ENCODE results near the gene SYT5. TPM values are rescaled to one million over a fixed set of nuclear protein-coding genes. Genes with fewer than 3 reads are reported as not detected.

The SYT5 gene
- polyA plus RNA-seq, 3 donors, result not detected

DNA sequence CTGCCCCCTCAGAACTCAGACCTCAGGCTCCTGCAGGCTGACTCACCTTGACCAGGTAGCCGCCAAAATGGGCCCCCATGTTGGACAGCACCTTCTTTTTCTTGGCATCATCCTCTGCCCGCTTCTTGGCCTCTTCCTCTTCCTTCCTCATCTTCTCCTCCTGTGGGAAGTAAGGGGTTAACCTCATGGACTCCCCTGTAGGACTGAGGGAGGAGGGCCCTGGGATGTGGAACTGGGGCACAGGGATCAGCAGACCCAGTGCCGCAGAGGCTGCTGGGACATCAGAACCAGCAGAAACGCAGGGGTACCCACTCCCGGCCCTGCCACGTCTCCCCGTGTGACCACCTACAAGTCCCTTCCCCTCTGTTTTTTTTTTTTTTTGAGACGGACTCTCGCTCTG lies 42.2 kb downstream of the SYT5 start:
- Histone ChIP-seq H3K27me3 (ENCODE audit: control insufficient read depth in 2 of 2, insufficient read depth in 2 of 2, low read length in 2 of 2) (peaks cover 0 to 10% of the 10 kb centered on the region in 2 donors), H3K27ac (ENCODE audit: low read depth in 1 of 2, low read length in 2 of 2) (no peak overlapping the region), H3K36me3 (replicated peaks in 1 of 2; ENCODE audit: control insufficient read depth in 1 of 2, insufficient read depth in 2 of 2, low read length in 2 of 2) (no peaks in the 10 kb centered on the region), H3K4me1 (ENCODE audit: control insufficient read depth in 1 of 2, insufficient read depth in 2 of 2, low read length in 2 of 2) (peaks cover 4 to 6% of the 10 kb centered on the region in 2 donors), H3K79me2 (ENCODE audit: insufficient read depth, low read length) (no peaks in the 10 kb centered on the region), H4K20me1 (ENCODE audit: insufficient read depth, low read length) (no peaks in the 10 kb centered on the region), H3K4me2 (replicated peaks; ENCODE audit: extremely low read depth, low read length, poor library complexity, severe bottlenecking) (no peak overlapping the region), H3K9me3 (replicated peaks in 1 of 2; ENCODE audit: control insufficient read depth in 1 of 2, insufficient read depth in 1 of 2, low read length in 2 of 2) (no peaks in the 10 kb centered on the region), H2AFZ (ENCODE audit: insufficient read depth, low read depth, low read length, poor library complexity, severe bottlenecking) (no peak overlapping the region), H3K9ac (ENCODE audit: insufficient read depth, low read length, poor library complexity, severe bottlenecking) (no peak overlapping the region), H3K4me3 (replicated peaks in 1 of 3; ENCODE audit: low read depth in 2 of 3, low read length in 3 of 3) (no peak overlapping the region)
- Mint-ChIP-seq H3K36me3 (no peaks in the 10 kb centered on the region), H3K27ac (no peak overlapping the region), H3K4me3 (no peak overlapping the region), H3K27me3 (ENCODE audit: low read depth in 3 of 3) (peaks cover 41 to 46% (median 45%) of the 10 kb centered on the region in 3 donors), H3K9me3 (peaks cover 0 to 7% (median 0%) of the 10 kb centered on the region in 7 donors), H3K4me1 (peaks cover 13% of the 10 kb centered on the region)
- WGBS (ENCODE audit: insufficient coverage), result 75% methylated on average over 6 of the region's 9 CpGs
- no peak for DNase-seq
- intact Hi-C loops (cut with micrococcal nuclease), result no loop called here
- TF ChIP-seq, protein P1, sequence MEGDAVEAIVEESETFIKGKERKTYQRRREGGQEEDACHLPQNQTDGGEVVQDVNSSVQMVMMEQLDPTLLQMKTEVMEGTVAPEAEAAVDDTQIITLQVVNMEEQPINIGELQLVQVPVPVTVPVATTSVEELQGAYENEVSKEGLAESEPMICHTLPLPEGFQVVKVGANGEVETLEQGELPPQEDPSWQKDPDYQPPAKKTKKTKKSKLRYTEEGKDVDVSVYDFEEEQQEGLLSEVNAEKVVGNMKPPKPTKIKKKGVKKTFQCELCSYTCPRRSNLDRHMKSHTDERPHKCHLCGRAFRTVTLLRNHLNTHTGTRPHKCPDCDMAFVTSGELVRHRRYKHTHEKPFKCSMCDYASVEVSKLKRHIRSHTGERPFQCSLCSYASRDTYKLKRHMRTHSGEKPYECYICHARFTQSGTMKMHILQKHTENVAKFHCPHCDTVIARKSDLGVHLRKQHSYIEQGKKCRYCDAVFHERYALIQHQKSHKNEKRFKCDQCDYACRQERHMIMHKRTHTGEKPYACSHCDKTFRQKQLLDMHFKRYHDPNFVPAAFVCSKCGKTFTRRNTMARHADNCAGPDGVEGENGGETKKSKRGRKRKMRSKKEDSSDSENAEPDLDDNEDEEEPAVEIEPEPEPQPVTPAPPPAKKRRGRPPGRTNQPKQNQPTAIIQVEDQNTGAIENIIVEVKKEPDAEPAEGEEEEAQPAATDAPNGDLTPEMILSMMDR (IDR thresholded peaks at IDR 0.05), result no peak

DNA sequence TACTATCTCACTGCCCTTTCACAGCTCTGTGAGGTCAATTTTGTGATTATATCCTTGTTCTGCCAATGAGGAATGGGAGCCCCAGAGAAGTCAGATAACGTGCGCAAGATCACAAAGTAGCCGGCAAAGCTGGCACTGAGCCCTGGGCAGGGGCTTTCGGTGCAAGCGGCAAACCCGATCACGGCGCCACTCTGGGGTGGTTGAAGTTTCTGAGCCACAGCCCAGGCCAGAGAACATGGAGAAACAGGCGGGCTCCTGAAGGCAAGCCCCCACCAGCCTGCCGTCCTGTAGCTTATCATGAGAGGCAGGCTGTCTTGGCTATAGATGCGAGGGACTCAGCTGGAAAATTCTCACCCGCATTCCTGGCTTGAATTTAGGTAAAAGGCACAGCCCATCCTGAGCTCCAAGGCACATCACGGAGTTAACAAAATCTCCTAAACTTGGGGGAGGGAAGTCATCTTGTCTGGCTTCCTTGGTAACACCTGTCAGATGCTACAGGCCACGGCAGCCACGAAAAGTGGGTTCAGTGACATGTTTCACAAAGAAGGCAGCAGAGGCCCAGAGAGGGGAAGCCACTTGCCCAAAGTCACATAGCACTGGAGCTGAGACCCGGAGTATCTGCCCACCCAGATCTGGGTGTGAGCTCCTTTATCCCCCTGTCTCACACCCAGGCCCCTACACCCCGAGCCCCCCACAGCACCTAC lies 43.5 kb downstream of the SYT5 start:
- WGBS (ENCODE audit: insufficient coverage), result 87% methylated on average over 12 of the region's 17 CpGs
- Mint-ChIP-seq H3K4me1 (peaks cover 16% of the 10 kb centered on the region), H3K4me3 (no peak overlapping the region), H3K36me3 (no peaks in the 10 kb centered on the region), H3K27ac (no peak overlapping the region), H3K27me3 (ENCODE audit: low read depth in 3 of 3) (peaks cover 38 to 46% (median 42%) of the 10 kb centered on the region in 3 donors), H3K9me3 (peaks cover 0 to 4% (median 0%) of the 10 kb centered on the region in 7 donors)
- H3K4me1 ChIP-seq (ENCODE audit: control insufficient read depth in 1 of 2, insufficient read depth in 2 of 2, low read length in 2 of 2), result peaks cover 4 to 6% of the 10 kb centered on the region in 2 donors
- no peaks in the 10 kb centered on the region for H3K79me2 ChIP-seq (ENCODE audit: insufficient read depth, low read length)
- H3K27me3 ChIP-seq (ENCODE audit: control insufficient read depth in 2 of 2, insufficient read depth in 2 of 2, low read length in 2 of 2), result peaks cover 0 to 11% of the 10 kb centered on the region in 2 donors
- H3K27ac ChIP-seq (ENCODE audit: low read depth in 1 of 2, low read length in 2 of 2), result no peak overlapping the region
- no peaks in the 10 kb centered on the region for H3K9me3 ChIP-seq (replicated peaks in 1 of 2; ENCODE audit: control insufficient read depth in 1 of 2, insufficient read depth in 1 of 2, low read length in 2 of 2)
- intact Hi-C loops (cut with micrococcal nuclease), result no loop called here
- H3K9ac ChIP-seq (ENCODE audit: insufficient read depth, low read length, poor library complexity, severe bottlenecking), result no peak overlapping the region
- H3K4me2 ChIP-seq (replicated peaks; ENCODE audit: extremely low read depth, low read length, poor library complexity, severe bottlenecking), result no peak overlapping the region
- H3K36me3 ChIP-seq (replicated peaks in 1 of 2; ENCODE audit: control insufficient read depth in 1 of 2, insufficient read depth in 2 of 2, low read length in 2 of 2), result no peaks in the 10 kb centered on the region
- H3K4me3 ChIP-seq (replicated peaks in 1 of 3; ENCODE audit: low read depth in 2 of 3, low read length in 3 of 3), result no peak overlapping the region
- no peaks in the 10 kb centered on the region for H4K20me1 ChIP-seq (ENCODE audit: insufficient read depth, low read length)
- TF ChIP-seq, protein P1 (IDR thresholded peaks at IDR 0.05), result no peak
- H2AFZ ChIP-seq (ENCODE audit: insufficient read depth, low read depth, low read length, poor library complexity, severe bottlenecking), result no peak overlapping the region
- no peak for DNase-seq
